ENCODE data around the gene EFL1. TPM values are rescaled to one million over a fixed set of nuclear protein-coding genes. Genes with fewer than 3 reads are reported as not detected.
"Not testable (repeated sequence)": the region's sequence is repeated elsewhere in the genome, so short reads cannot be mapped to it uniquely, and the experiment has no call there.

The EFL1 gene
- total RNA-seq, 1 experiment from 2014 or later: 44.7 TPM

- no peak overlapping the region for H3K27ac Mint-ChIP-seq (ENCODE audit: low read depth, unreplicated experiment)
- POLR2A ChIA-PET: no interaction called here
- BruUV-seq (replicated peaks): no TSS peak
- TF ChIP-seq, protein P1, sequence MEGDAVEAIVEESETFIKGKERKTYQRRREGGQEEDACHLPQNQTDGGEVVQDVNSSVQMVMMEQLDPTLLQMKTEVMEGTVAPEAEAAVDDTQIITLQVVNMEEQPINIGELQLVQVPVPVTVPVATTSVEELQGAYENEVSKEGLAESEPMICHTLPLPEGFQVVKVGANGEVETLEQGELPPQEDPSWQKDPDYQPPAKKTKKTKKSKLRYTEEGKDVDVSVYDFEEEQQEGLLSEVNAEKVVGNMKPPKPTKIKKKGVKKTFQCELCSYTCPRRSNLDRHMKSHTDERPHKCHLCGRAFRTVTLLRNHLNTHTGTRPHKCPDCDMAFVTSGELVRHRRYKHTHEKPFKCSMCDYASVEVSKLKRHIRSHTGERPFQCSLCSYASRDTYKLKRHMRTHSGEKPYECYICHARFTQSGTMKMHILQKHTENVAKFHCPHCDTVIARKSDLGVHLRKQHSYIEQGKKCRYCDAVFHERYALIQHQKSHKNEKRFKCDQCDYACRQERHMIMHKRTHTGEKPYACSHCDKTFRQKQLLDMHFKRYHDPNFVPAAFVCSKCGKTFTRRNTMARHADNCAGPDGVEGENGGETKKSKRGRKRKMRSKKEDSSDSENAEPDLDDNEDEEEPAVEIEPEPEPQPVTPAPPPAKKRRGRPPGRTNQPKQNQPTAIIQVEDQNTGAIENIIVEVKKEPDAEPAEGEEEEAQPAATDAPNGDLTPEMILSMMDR (IDR thresholded peaks at IDR 0.05; ENCODE audit: unreplicated experiment): no peak
- H3K36me3 Mint-ChIP-seq (ENCODE audit: insufficient read depth, unreplicated experiment): no peaks in the 10 kb centered on the region
- no peaks in the 10 kb centered on the region for H3K27me3 Mint-ChIP-seq (ENCODE audit: insufficient read depth, unreplicated experiment)
- H3K4me3 Mint-ChIP-seq (ENCODE audit: unreplicated experiment): no peak overlapping the region
- H3K4me1 Mint-ChIP-seq (ENCODE audit: insufficient read depth, unreplicated experiment): peaks cover 15% of the 10 kb centered on the region
- no peaks in the 10 kb centered on the region for H3K9me3 Mint-ChIP-seq (ENCODE audit: unreplicated experiment)
- CTCF ChIA-PET: interaction anchor here (0.7 kb wide), 1 partner anchor 621 kb away, joined by 5 read pairs; no protein-coding TSS in a partner anchor
- intact Hi-C loops (cut with micrococcal nuclease): no loop called here
- no peak for DNase-seq (ENCODE audit: unreplicated experiment)
Measured at GRCh38 chr15:82301296-82302016, 38.9 kb upstream of the EFL1 start.

GRCh38 chr15:82300883-82301282 lies 38.3 kb upstream of the EFL1 start:
- Mint-ChIP-seq H3K27ac (ENCODE audit: low read depth, unreplicated experiment) (peak overlapping the region; percentile 78), H3K9me3 (ENCODE audit: unreplicated experiment) (no peaks in the 10 kb centered on the region), H3K36me3 (ENCODE audit: insufficient read depth, unreplicated experiment) (no peaks in the 10 kb centered on the region), H3K4me3 (ENCODE audit: unreplicated experiment) (no peak overlapping the region), H3K4me1 (ENCODE audit: insufficient read depth, unreplicated experiment) (peaks cover 15% of the 10 kb centered on the region), H3K27me3 (ENCODE audit: insufficient read depth, unreplicated experiment) (no peaks in the 10 kb centered on the region)
- intact Hi-C loops (cut with micrococcal nuclease): no loop called here
- CTCF ChIA-PET: no interaction called here
- TF ChIP-seq, protein P1 (IDR thresholded peaks at IDR 0.05; ENCODE audit: unreplicated experiment): no peak
- no peak for DNase-seq (ENCODE audit: unreplicated experiment)
- no TSS peak for BruUV-seq (replicated peaks)
- POLR2A ChIA-PET: no interaction called here

DNA sequence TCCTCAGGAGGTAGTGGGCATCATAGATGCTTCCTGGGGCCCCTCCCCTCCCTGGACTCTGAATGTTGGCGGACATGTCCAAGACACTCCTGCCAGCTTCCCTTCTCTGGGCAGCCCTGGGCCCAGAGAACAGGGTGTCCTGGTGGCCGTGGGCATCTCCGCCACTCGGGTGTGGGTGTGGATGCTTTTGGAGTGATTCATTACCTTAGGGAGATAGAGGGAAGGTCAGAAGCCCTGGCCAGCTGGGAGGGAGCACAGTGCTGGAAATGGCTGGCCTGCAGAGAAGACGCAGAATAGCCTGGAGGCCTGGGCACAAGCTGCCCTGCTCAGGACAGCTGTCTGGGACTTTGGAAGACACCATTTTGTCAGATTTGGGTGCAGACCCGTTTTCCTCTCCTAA lies 37.8 kb upstream of the EFL1 start:
- peak overlapping the region; percentile 78 for H3K27ac Mint-ChIP-seq (ENCODE audit: low read depth, unreplicated experiment)
- intact Hi-C loops (cut with micrococcal nuclease); DNase-seq (ENCODE audit: unreplicated experiment); H3K9me3 Mint-ChIP-seq (ENCODE audit: unreplicated experiment); H3K36me3 Mint-ChIP-seq (ENCODE audit: insufficient read depth, unreplicated experiment); POLR2A ChIA-PET; CTCF ChIA-PET; BruUV-seq (replicated peaks); H3K27me3 Mint-ChIP-seq (ENCODE audit: insufficient read depth, unreplicated experiment): not testable (repeated sequence)
- H3K4me1 Mint-ChIP-seq (ENCODE audit: insufficient read depth, unreplicated experiment): peaks cover 15% of the 10 kb centered on the region
- H3K4me3 Mint-ChIP-seq (ENCODE audit: unreplicated experiment): peak overlapping the region; percentile 29

DNA sequence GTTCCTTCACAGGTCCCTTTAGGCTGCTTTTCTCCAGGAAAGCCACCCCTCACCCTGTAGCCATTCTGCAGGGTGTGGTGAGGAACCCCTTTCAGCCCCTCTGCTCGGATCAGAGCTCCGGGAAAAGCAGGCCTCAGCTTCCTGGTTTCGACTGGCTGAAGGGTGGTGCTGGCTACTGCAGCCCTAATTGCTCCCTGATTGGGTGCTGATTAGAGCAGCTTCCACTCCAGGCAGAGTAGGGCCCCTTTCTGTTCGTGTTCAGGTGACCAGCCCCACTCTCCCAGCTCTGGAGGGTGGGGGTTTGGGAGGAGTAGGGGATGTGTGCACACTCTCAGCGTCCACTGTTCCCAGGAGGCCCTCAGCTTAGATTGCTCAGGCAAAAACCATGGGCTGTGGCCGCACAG lies 37.0 kb upstream of the EFL1 start:
- H3K4me3 Mint-ChIP-seq (ENCODE audit: unreplicated experiment); H3K36me3 Mint-ChIP-seq (ENCODE audit: insufficient read depth, unreplicated experiment); H3K9me3 Mint-ChIP-seq (ENCODE audit: unreplicated experiment); BruUV-seq (replicated peaks); intact Hi-C loops (cut with micrococcal nuclease); H3K27me3 Mint-ChIP-seq (ENCODE audit: insufficient read depth, unreplicated experiment); CTCF ChIA-PET; DNase-seq (ENCODE audit: unreplicated experiment); H3K27ac Mint-ChIP-seq (ENCODE audit: low read depth, unreplicated experiment): not testable (repeated sequence)
- peaks cover 15% of the 10 kb centered on the region for H3K4me1 Mint-ChIP-seq (ENCODE audit: insufficient read depth, unreplicated experiment)
- POLR2A ChIA-PET: interaction anchor here (0.6 kb wide), 1 partner anchor 26 kb away, joined by 3 read pairs; no protein-coding TSS in a partner anchor

DNA sequence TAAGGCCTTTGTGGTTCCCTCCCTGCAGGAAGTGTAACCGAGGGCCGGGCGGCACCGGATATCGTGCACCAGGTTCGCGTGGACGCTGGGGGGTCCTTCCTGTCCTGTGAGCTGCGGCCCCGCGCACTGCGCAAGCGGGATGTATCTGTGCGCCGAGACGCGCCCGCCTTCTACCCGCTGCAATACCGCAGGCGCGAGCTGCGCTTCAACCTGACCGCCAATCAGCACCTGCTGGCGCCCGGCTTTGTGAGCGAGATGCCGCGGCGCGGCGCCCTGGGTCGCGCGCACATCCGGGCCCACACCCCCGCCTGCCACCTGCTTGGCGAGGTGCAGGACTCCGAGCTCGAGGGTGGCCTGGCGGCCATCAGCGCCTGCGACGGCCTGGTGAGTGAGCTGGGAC lies 36.0 kb upstream of the EFL1 start:
- CTCF ChIA-PET: no interaction called here

More for the DNA sequence above, 36.0 kb upstream of the EFL1 start:
- no TSS peak for BruUV-seq (replicated peaks)
- no peaks in the 10 kb centered on the region for H3K36me3 Mint-ChIP-seq (ENCODE audit: insufficient read depth, unreplicated experiment)
- POLR2A ChIA-PET: no interaction called here
- no peak overlapping the region for H3K4me3 Mint-ChIP-seq (ENCODE audit: unreplicated experiment)
- no peaks in the 10 kb centered on the region for H3K9me3 Mint-ChIP-seq (ENCODE audit: unreplicated experiment)
- intact Hi-C loops (cut with micrococcal nuclease): no loop called here
- TF ChIP-seq, protein P1 (IDR thresholded peaks at IDR 0.05; ENCODE audit: unreplicated experiment): no peak
- DNase-seq (ENCODE audit: unreplicated experiment): no peak
- H3K27me3 Mint-ChIP-seq (ENCODE audit: insufficient read depth, unreplicated experiment): no peaks in the 10 kb centered on the region
- H3K4me1 Mint-ChIP-seq (ENCODE audit: insufficient read depth, unreplicated experiment): peaks cover 15% of the 10 kb centered on the region
- no peak overlapping the region for H3K27ac Mint-ChIP-seq (ENCODE audit: low read depth, unreplicated experiment)
